ENCODE measurements around the gene HNRNPK. TPM values are rescaled to one million over a fixed set of nuclear protein-coding genes. Genes with fewer than 3 reads are reported as not detected.

The HNRNPK gene
- total and polyA plus RNA-seq, 2 of the 13 experiments (the other 11 are each of a cell fraction or from before 2014, with no cell fraction given) = 321 to 712 TPM

- no peak for TF ChIP-seq SCMH1 (CRISPR knock-in tag; IDR thresholded peaks at IDR 0.05; ENCODE audit: borderline replicate concordance)
- TF ChIP-seq TEF (CRISPR knock-in tag; IDR thresholded peaks at IDR 0.05) = peak; percentile 62; the same call in 1 of the 2 replicates
- peak; percentile 57; the same call in 1 of the 2 replicates for TF ChIP-seq AHDC1 (CRISPR knock-in tag; IDR thresholded peaks at IDR 0.05; ENCODE audit: borderline replicate concordance)
- no peak for TF ChIP-seq ZNF282 (IDR thresholded peaks at IDR 0.05; ENCODE audit: partially characterized antibody)
- peak in 1 of 2 experiments; percentile 61; a peak in 1 of 4 replicates for TF ChIP-seq ATF4 (CRISPR knock-in tag; IDR thresholded peaks at IDR 0.05)
- TF ChIP-seq ZNF549 (CRISPR knock-in tag; IDR thresholded peaks at IDR 0.05) = no peak
- no peak; the same call in 1 of the 2 replicates for TF ChIP-seq ZSCAN9 (CRISPR knock-in tag; IDR thresholded peaks at IDR 0.05; ENCODE audit: borderline replicate concordance)
- no peak for TF ChIP-seq ZNF333 (CRISPR knock-in tag; IDR thresholded peaks at IDR 0.05; ENCODE audit: borderline replicate concordance)
- 0 out of 2 replicates have a peak, but pooled peaks have one; percentile 26 for TF ChIP-seq PITX1 (CRISPR knock-in tag; IDR thresholded peaks at IDR 0.05)
- TF ChIP-seq POLR2A (IDR thresholded peaks at IDR 0.05; ENCODE audit: insufficient read depth in 1 of 2, low read depth in 2 of 2, low read length in 2 of 2) = peak; percentile 90 to 98
- no peak for TF ChIP-seq DDIT3 (CRISPR knock-in tag; IDR thresholded peaks at IDR 0.05)
- TF ChIP-seq MXD3 (CRISPR knock-in tag; IDR thresholded peaks at IDR 0.05) = peak; percentile 87
- no peak for TF ChIP-seq ZNF883 (CRISPR knock-in tag; IDR thresholded peaks at IDR 0.05; ENCODE audit: not compliant biosample characterization)
- no peak for TF ChIP-seq TCF7L2 (IDR thresholded peaks at IDR 0.05; ENCODE audit: low read depth, low read length)
- TF ChIP-seq RNF2 (conservative IDR thresholded peaks at IDR 0.05; ENCODE audit: low read depth) = peak; percentile 88
- no peak for TF ChIP-seq ZUFSP (CRISPR knock-in tag; IDR thresholded peaks at IDR 0.05; ENCODE audit: borderline replicate concordance)
These were observed 58.9 kb downstream of the HNRNPK start, which contains the start of gene KIF27 (continued) for GRCh38 chr9:83920927-83921707.

Data from HepG2 (cell line).